Measurements from ENCODE around the gene CHRM4. TPM values are rescaled to one million over a fixed set of nuclear protein-coding genes. Genes with fewer than 3 reads are reported as not detected.

CHRM4 gene
- total and polyA plus RNA-seq, 2 of the 13 experiments (the other 11 are each of a cell fraction or from before 2014, with no cell fraction given): 0.13 to 0.21 TPM

DNA sequence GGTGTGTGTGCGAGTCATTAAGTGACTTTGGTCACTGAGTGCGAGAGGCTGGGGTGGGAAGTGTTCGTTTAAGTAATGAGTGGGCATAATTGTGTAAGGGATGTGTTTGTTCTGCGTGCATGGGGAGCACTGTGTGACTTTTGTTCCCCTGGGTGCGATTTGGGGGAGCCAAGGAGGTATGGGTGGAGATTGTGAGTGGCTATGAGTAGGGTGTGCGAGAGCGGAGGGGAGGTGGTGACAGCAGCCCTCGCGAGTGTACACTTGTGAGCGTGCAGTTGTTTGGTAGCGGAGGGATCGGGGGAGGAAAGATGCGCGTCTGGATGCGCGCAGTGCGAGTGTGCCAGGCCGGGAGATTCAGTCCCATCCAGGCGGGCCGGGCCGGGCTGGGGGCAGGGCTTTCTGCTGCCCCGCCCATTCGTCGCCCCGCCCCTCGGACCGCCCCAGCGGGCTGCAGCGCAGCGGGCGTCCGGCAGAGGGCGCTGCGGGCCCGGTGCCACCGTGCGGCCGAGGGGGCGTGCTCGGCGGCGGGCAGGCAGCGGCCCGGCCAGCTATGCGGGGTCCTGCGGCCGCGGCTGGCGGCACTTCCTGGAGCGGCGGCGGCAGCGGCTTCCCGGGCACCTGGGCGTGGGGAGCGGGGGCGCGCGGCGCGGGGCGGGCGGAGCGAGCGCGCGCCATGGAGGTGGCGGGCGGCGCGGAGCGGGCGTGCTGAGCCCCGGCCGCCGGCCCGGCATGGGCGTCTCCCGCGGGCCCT is 44.5 kb downstream of the CHRM4 start, which contains the start of gene DGKZ (continued):
- TF ChIP-seq ZNF589 (CRISPR knock-in tag; conservative IDR thresholded peaks at IDR 0.05): no peak
- TF ChIP-seq ZNF883 (CRISPR knock-in tag; IDR thresholded peaks at IDR 0.05; ENCODE audit: not compliant biosample characterization): no peak
- TF ChIP-seq SIN3B (IDR thresholded peaks at IDR 0.05; ENCODE audit: low read length): no peak
- TF ChIP-seq ZNF441 (CRISPR knock-in tag; IDR thresholded peaks at IDR 0.05; ENCODE audit: borderline replicate concordance): no peak
- TF ChIP-seq THYN1 (CRISPR knock-in tag; IDR thresholded peaks at IDR 0.05; ENCODE audit: borderline replicate concordance, low read depth): no peak
- no peak for TF ChIP-seq ZNF782 (CRISPR knock-in tag; IDR thresholded peaks at IDR 0.05; ENCODE audit: borderline replicate concordance)
- no peak for TF ChIP-seq ZNF543 (CRISPR knock-in tag; IDR thresholded peaks at IDR 0.05)
- no peak for TF ChIP-seq SATB2 (CRISPR knock-in tag; IDR thresholded peaks at IDR 0.05)
- TF ChIP-seq RBAK (CRISPR knock-in tag; IDR thresholded peaks at IDR 0.05): no peak
- no peak for TF ChIP-seq HBP1 (CRISPR knock-in tag; IDR thresholded peaks at IDR 0.05; ENCODE audit: low read depth)
- TF ChIP-seq HNRNPH1 (optimal IDR thresholded peaks at IDR 0.05; ENCODE audit: low read depth, low read length): no peak
- TF ChIP-seq WIZ (CRISPR knock-in tag; IDR thresholded peaks at IDR 0.05): no peak
- no peak for TF ChIP-seq ZNF296 (CRISPR knock-in tag; conservative IDR thresholded peaks at IDR 0.05)
- no peak for TF ChIP-seq NONO (IDR thresholded peaks at IDR 0.05)
- no peak; the same call in 1 of the 2 replicates for TF ChIP-seq NONO (CRISPR knock-in tag; conservative IDR thresholded peaks at IDR 0.05)
- TF ChIP-seq TMF1 (CRISPR knock-in tag; IDR thresholded peaks at IDR 0.05; ENCODE audit: low read depth): 0 out of 2 replicates have a peak, but pooled peaks have one; percentile 48
- TF ChIP-seq, protein P1, sequence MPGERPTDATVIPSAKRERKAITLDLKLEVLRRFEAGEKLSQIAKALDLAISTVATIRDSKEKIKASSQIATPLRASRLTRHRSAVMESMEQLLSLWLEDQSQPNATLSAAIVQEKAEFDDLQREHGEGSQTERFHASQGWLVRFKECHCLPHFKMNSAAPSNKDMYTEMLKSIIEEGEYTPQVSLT (CRISPR knock-in tag; IDR thresholded peaks at IDR 0.05; ENCODE audit: borderline replicate concordance, low read depth): no peak
- TF ChIP-seq ZNF746 (CRISPR knock-in tag; IDR thresholded peaks at IDR 0.05): no peak
- TF ChIP-seq FOXM1 (CRISPR knock-in tag; IDR thresholded peaks at IDR 0.05): no peak
- no peak; the same call in 1 of the 2 replicates for TF ChIP-seq ZNF138 (CRISPR knock-in tag; IDR thresholded peaks at IDR 0.05; ENCODE audit: low read depth)
- TF ChIP-seq, protein P2, sequence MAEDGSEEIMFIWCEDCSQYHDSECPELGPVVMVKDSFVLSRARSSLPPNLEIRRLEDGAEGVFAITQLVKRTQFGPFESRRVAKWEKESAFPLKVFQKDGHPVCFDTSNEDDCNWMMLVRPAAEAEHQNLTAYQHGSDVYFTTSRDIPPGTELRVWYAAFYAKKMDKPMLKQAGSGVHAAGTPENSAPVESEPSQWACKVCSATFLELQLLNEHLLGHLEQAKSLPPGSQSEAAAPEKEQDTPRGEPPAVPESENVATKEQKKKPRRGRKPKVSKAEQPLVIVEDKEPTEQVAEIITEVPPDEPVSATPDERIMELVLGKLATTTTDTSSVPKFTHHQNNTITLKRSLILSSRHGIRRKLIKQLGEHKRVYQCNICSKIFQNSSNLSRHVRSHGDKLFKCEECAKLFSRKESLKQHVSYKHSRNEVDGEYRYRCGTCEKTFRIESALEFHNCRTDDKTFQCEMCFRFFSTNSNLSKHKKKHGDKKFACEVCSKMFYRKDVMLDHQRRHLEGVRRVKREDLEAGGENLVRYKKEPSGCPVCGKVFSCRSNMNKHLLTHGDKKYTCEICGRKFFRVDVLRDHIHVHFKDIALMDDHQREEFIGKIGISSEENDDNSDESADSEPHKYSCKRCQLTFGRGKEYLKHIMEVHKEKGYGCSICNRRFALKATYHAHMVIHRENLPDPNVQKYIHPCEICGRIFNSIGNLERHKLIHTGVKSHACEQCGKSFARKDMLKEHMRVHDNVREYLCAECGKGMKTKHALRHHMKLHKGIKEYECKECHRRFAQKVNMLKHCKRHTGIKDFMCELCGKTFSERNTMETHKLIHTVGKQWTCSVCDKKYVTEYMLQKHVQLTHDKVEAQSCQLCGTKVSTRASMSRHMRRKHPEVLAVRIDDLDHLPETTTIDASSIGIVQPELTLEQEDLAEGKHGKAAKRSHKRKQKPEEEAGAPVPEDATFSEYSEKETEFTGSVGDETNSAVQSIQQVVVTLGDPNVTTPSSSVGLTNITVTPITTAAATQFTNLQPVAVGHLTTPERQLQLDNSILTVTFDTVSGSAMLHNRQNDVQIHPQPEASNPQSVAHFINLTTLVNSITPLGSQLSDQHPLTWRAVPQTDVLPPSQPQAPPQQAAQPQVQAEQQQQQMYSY (CRISPR knock-in tag; IDR thresholded peaks at IDR 0.05): peak; percentile 78
- TF ChIP-seq NCOA2 (CRISPR knock-in tag; IDR thresholded peaks at IDR 0.05): no peak
- TF ChIP-seq KDM2A (CRISPR knock-in tag; IDR thresholded peaks at IDR 0.05; ENCODE audit: borderline replicate concordance, low read depth): no peak
- no peak for TF ChIP-seq ZIK1 (CRISPR knock-in tag; IDR thresholded peaks at IDR 0.05; ENCODE audit: borderline replicate concordance, low read depth)
- no peak for TF ChIP-seq TEAD2 (CRISPR knock-in tag; IDR thresholded peaks at IDR 0.05)
